ENCODE results near the gene PKMYT1.
"Not testable (repeated sequence)": the region's sequence is repeated elsewhere in the genome, so short reads cannot be mapped to it uniquely, and the experiment has no call there.

The PKMYT1 gene

GRCh38 chr16:2959206-2959605 lies 21.0 kb downstream of the PKMYT1 start:
- DNase-seq (ENCODE audit: low spot score) = no peak

GRCh38 chr16:2956579-2956956 lies 23.7 kb downstream of the PKMYT1 start:
- DNase-seq (ENCODE audit: low spot score) = no peak

GRCh38 chr16:2955779-2956578 lies 24.3 kb downstream of the PKMYT1 start:
- DNase-seq (ENCODE audit: low spot score) = no peak

- no peak for DNase-seq (ENCODE audit: low spot score)
These were observed 24.8 kb downstream of the PKMYT1 start for GRCh38 chr16:2955438-2955778.

GRCh38 chr16:2954656-2955381 lies 25.4 kb downstream of the PKMYT1 start:
- DNase-seq (ENCODE audit: low spot score) = no peak

- no peak for DNase-seq (ENCODE audit: low spot score)
These were observed 26.3 kb downstream of the PKMYT1 start for GRCh38 chr16:2953706-2954627.

GRCh38 chr16:2952679-2953078 lies 27.6 kb downstream of the PKMYT1 start:
- DNase-seq (ENCODE audit: low spot score) = no peak

GRCh38 chr16:2950773-2951172 lies 29.5 kb downstream of the PKMYT1 start:
- DNase-seq (ENCODE audit: low spot score) = no peak

GRCh38 chr16:2950353-2950724 lies 29.9 kb downstream of the PKMYT1 start:
- DNase-seq (ENCODE audit: low spot score) = no peak

- no peak for DNase-seq (ENCODE audit: low spot score)
These were observed 30.4 kb downstream of the PKMYT1 start for GRCh38 chr16:2949705-2950352.

GRCh38 chr16:2948807-2949704 lies 31.2 kb downstream of the PKMYT1 start:
- no peak for DNase-seq (ENCODE audit: low spot score)

GRCh38 chr16:2946649-2947048 lies 33.6 kb downstream of the PKMYT1 start:
- no peak for DNase-seq (ENCODE audit: low spot score)

- not testable (repeated sequence) for DNase-seq (ENCODE audit: low spot score)
These were observed 36.5 kb downstream of the PKMYT1 start for GRCh38 chr16:2943716-2944115.

GRCh38 chr16:2942045-2942444 lies 38.2 kb downstream of the PKMYT1 start:
- no peak for DNase-seq (ENCODE audit: low spot score)

- DNase-seq (ENCODE audit: low spot score) = no peak
These were observed 40.3 kb downstream of the PKMYT1 start for GRCh38 chr16:2939968-2940367.

GRCh38 chr16:2938206-2938605 lies 42.0 kb downstream of the PKMYT1 start:
- DNase-seq (ENCODE audit: low spot score) = no peak

GRCh38 chr16:2937170-2937569 lies 43.1 kb downstream of the PKMYT1 start:
- DNase-seq (ENCODE audit: low spot score) = no peak

- DNase-seq (ENCODE audit: low spot score) = no peak
These were observed 43.7 kb downstream of the PKMYT1 start for GRCh38 chr16:2936436-2937011.

GRCh38 chr16:2934450-2934849 lies 45.8 kb downstream of the PKMYT1 start:
- no peak for DNase-seq (ENCODE audit: low spot score)

- DNase-seq (ENCODE audit: low spot score) = no peak
These were observed 46.5 kb downstream of the PKMYT1 start for GRCh38 chr16:2933701-2934100.

- no peak for DNase-seq (ENCODE audit: low spot score)
These were observed 47.1 kb downstream of the PKMYT1 start for GRCh38 chr16:2933136-2933535.

Measured in cerebellar cortex (tissue), 1 donor.